GM08714 (cell line): Measurements from ENCODE around the gene EXOC7.
A peak's percentile ranks its signal among the peaks of the same experiment; 100 is the strongest.

Experiments used
- H3K4me3 ChIP-seq: fragments of 200-500 bp; sonication (Bioruptor generic); 2 replicates; pipeline ENCODE4 v1.5.1; 2014; ENCODE audit warnings: mild to moderate bottlenecking, low read length, inconsistent platforms
- ZNF274 ChIP-seq: IDR thresholded peaks from 2 replicates; pipeline ENCODE4 v1.6.1; 2012; ENCODE audit warnings: mild to moderate bottlenecking, low read depth, low read length

The EXOC7 gene

DNA sequence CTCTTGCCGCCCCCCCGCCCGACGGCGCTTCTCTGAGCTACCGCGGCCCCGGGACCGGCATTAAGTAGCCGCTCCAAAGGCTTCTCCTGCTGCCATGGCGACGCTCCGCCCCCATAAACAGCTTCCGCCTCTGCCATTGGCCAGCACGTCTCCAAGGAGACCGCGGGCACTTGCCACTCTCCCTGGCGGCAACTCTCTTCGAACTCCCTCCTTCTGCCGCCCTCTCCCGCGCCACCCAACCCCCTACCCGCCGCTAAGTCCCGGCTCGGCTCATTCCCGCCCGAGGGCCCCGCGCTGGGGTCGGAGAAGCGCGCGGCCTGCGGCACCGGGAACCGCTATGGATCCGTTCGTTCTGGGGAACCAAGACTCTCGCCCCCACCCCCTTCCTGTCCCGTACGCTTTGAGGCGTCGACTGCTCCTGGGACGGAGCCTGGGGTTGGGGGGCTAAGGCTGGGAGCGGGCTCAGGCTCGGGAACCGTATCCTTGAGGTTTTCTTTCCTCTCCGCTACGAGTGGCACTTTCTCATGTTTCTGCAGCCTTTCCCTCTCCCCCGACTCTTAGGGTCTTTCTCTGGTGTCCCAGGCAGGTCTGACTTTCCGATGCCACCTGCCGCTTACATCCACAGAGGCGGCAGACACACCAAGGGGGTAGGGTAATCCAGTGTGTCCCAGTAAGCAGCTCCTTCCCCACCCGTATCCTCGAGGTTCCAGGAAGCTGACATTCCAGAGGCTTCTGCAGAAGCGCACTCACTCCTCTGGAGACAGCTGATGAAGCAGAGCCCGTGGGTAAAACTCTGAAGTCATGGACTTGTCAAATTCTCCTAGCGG is 37.8 kb upstream of the EXOC7 start, which contains the start of gene FOXJ1:
FOXJ1 (minus strand) TSS at position 34 of the 827 bp plus-strand sequence. CDS start 850 bp downstream, outside the sequence.
- no peak for TF ChIP-seq ZNF274
- H3K4me3 ChIP-seq: peak within 1 kb of the TSS; percentile 27; the same call in 1 of the 2 replicates

DNA sequence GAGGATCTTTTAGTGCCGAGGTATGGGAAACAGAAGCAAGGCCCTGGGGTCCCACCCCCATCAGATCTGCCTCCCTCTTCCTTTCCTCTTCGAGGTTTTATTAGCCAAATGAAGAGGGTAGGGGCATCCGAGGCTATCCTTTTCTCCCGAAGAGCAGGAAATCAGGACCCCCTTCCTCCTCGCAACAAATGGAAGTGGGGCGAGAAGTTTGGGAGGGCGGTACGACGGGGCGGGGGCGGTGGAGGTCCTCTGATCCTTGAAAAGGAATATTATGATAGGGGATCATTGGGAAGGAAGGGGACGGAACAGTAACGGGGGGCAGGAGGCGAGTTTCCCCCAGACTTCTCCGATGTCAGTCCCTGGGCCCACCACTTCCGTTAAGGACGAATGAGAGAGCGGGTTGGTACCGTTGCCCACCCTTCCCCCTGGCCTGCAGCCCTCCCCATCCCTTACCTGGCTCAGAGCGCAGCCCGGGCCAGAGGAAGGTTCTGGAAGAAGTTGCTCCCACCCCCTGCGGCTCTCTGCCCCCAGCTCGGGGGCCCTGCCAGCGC is 37.1 kb upstream of the EXOC7 start:
- H3K4me3 ChIP-seq: no peak overlapping the region; the same call in 1 of the 2 replicates
- TF ChIP-seq ZNF274: no peak

GRCh38 chr17:76139801-76140660 is 36.4 kb upstream of the EXOC7 start:
- TF ChIP-seq ZNF274: no peak
- no peak overlapping the region for H3K4me3 ChIP-seq

DNA sequence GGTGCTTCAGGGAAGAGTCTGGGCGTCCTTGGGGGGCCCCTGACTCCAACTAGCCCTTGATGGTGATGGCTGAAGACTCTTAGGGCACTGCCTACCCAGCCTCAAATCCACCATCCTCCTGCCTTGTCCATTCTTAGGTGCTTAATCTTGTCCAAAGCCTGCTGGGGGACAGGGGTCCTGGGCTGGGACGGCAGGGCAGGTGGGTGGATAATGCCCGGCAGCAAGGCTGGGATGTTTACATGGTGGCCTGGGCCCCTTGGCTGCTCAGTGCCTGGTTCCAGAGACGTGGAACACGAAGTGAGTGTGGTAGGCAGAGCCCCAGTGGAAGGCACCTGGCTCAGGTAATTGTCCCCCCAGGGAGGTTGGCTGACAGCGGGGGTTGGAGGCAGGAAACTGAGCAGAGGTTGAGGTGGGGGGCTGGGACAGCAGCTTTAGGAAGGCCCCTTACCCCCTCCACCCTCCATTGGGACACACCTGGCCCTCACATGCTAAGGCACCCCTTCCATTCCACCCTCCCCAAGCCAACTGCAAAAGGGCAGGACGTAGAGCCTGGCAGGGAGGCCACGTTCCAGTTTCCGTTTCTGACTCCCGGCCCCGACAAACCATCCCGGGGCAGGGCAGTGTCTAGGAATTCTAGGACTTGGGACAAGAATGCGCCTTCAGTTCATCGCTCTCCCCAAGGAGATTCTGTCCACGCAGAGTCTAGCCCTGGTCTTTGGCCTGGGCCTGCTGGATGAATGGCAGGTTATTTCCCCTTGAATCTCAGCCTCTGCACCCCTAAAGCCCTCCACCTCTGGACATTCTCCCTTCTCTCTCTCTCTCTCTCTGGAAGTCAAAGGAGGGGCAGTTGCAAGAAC is 35.5 kb upstream of the EXOC7 start:
- TF ChIP-seq ZNF274: no peak
- no peak overlapping the region for H3K4me3 ChIP-seq

GRCh38 chr17:76138234-76138895 is 34.8 kb upstream of the EXOC7 start:
- H3K4me3 ChIP-seq: no peak overlapping the region
- TF ChIP-seq ZNF274: no peak

- H3K4me3 ChIP-seq: no peak overlapping the region
- no peak for TF ChIP-seq ZNF274
Measured at GRCh38 chr17:76137351-76138233, 34.0 kb upstream of the EXOC7 start.

GRCh38 chr17:76137001-76137350 is 33.4 kb upstream of the EXOC7 start:
- no peak overlapping the region for H3K4me3 ChIP-seq
- TF ChIP-seq ZNF274: no peak

GRCh38 chr17:76136276-76137000 is 32.9 kb upstream of the EXOC7 start:
- no peak overlapping the region for H3K4me3 ChIP-seq
- TF ChIP-seq ZNF274: no peak

GRCh38 chr17:76135810-76136188 is 32.2 kb upstream of the EXOC7 start:
- H3K4me3 ChIP-seq: no peak overlapping the region
- TF ChIP-seq ZNF274: no peak

DNA sequence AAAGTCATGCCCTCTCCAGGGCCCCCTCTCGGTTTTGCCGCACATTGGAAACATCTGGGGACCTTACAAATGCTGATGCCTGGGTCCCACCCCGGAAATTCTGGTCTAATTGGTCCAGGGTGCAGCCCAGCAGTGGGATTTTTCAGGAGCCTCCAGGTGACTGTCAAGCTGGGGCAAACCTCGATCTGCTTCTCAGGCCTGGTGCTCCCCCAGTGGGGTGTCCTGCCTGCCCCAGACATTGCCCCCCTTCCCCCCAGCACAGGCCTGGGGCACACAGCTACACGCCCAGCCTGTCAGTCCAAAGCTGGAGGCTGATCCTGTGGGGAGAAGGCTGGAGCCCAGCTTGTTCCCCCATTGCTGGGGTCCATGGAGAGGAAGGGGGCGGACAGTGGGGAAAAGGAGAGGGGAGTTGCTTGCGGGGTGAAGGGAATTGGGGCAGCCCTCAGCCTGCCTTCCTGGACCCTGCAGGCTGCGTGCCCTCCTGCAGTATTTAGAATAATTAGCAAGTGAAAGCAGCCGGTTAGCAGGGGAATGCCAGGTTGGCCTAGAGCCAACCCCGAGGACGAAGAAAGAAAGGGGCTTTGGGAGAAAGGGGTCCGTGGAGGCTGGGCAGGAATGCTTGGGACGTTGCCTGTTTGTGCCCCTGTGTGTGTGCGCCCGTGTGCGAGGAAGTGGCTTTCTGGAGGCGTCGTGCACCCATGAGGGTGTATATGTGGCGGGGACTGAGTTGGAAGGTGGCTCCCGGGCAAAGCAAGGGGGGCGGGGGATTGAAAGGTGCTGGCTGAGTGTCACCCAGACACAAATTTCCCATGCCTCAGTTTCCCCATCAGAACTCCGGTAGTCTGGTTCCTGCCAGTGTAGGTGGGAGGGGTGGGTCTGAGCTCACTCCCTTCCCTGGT is 31.6 kb upstream of the EXOC7 start:
- no peak overlapping the region for H3K4me3 ChIP-seq
- TF ChIP-seq ZNF274: no peak
